ENCODE measurements around the gene TMTC2.

Gene TMTC2

DNA sequence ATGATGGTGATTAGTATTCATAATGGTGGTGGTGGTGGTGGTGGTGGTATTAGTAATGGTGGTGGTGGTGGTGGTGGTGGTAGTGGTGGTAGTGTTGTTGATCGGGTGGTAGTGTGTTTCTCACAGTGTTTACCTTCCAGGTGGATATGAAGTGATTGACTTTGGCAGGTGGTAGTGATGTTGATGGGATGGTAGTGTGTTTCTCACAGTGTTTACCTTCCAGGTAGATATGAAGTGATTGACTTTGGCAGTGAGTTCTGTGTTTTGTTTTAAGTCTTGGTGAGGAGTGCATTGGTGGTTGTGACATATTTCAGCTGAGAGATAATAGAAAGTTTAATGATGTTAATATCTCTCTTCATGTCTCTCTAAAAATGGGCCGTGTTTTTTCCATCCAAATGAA is 189.4 kb downstream of the TMTC2 start:
- no peak overlapping the region for H3K4me3 ChIP-seq (ENCODE audit: low read depth, low read length)
- DNase-seq (ENCODE audit: low read depth), result peak; percentile 78
- TF ChIP-seq, protein P1, sequence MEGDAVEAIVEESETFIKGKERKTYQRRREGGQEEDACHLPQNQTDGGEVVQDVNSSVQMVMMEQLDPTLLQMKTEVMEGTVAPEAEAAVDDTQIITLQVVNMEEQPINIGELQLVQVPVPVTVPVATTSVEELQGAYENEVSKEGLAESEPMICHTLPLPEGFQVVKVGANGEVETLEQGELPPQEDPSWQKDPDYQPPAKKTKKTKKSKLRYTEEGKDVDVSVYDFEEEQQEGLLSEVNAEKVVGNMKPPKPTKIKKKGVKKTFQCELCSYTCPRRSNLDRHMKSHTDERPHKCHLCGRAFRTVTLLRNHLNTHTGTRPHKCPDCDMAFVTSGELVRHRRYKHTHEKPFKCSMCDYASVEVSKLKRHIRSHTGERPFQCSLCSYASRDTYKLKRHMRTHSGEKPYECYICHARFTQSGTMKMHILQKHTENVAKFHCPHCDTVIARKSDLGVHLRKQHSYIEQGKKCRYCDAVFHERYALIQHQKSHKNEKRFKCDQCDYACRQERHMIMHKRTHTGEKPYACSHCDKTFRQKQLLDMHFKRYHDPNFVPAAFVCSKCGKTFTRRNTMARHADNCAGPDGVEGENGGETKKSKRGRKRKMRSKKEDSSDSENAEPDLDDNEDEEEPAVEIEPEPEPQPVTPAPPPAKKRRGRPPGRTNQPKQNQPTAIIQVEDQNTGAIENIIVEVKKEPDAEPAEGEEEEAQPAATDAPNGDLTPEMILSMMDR (IDR thresholded peaks at IDR 0.05; ENCODE audit: control insufficient read depth, extremely low read depth, insufficient read depth), result no peak

- TF ChIP-seq, protein P1 (IDR thresholded peaks at IDR 0.05; ENCODE audit: control insufficient read depth, extremely low read depth, insufficient read depth), result no peak
- H3K4me3 ChIP-seq (ENCODE audit: low read depth, low read length), result no peak overlapping the region
- no peak for DNase-seq (ENCODE audit: low read depth)
These were observed 191.3 kb downstream of the TMTC2 start for GRCh38 chr12:82877963-82878362.

DNA sequence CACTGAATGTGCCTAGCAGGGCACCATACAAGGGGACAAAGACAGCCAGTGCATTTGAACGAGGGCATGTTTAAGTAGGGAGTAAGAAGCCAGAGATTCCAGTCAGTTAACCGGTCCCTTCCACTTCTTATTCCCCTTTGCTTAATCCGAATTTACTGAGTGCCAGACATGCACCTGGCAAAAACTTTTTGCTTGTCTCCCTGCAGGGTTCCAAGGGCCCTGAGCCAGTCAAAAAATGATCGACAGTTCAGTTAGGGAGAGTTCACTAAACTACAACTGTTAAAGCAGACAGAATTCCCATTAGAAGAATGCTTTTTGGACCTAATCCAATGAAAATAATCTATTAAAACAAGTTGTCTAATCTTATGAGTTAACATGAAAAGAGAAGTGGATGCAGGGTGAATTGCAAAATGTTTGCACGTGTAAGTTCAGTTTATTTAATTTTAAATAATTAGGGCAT is 193.8 kb downstream of the TMTC2 start:
- H3K4me3 ChIP-seq (ENCODE audit: low read depth, low read length), result 0 out of 2 replicates have a peak overlapping the region, but pooled peaks have one; percentile 5
- peak; percentile 50 for DNase-seq (ENCODE audit: low read depth)
- TF ChIP-seq, protein P1 (IDR thresholded peaks at IDR 0.05; ENCODE audit: control insufficient read depth, extremely low read depth, insufficient read depth), result no peak

GRCh38 chr12:82883394-82884355 is 197.0 kb downstream of the TMTC2 start:
- DNase-seq (ENCODE audit: low read depth), result no peak
- no peak overlapping the region for H3K4me3 ChIP-seq (ENCODE audit: low read depth, low read length)
- TF ChIP-seq, protein P1 (IDR thresholded peaks at IDR 0.05; ENCODE audit: control insufficient read depth, extremely low read depth, insufficient read depth), result no peak

- DNase-seq (ENCODE audit: low read depth), result no peak
- TF ChIP-seq, protein P1 (IDR thresholded peaks at IDR 0.05; ENCODE audit: control insufficient read depth, extremely low read depth, insufficient read depth), result no peak
- no peak overlapping the region for H3K4me3 ChIP-seq (ENCODE audit: low read depth, low read length)
These were observed 200.1 kb downstream of the TMTC2 start for GRCh38 chr12:82886671-82887340.

DNA sequence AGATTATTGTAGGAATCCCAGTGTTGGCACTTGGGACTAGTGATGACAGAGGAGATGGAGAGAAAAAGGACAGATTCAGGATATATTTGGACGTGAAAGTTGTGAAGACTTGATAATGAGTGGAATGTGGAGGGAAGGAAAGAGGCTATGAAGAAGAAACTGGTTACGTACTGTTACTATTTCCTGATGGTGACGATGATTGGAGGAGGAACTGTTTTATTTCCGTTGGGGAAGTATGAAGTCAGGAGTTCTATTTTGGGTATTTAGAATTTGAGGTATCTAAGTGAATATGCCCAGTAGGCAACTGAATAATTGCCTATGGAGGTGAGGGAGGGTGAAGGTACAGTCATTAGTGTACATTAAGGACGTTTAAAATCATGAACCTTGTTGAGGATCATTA is 207.2 kb downstream of the TMTC2 start:
- no peak overlapping the region for H3K4me3 ChIP-seq (ENCODE audit: low read depth, low read length)
- TF ChIP-seq, protein P1 (IDR thresholded peaks at IDR 0.05; ENCODE audit: control insufficient read depth, extremely low read depth, insufficient read depth), result no peak
- no peak for DNase-seq (ENCODE audit: low read depth)
